CD4-positive, alpha-beta T cell treated with Interleukin-10 for 1 hour (primary cell): Measurements from ENCODE around the gene SPCS3.

Experiments
- DNase-seq: peaks from one replicate; pipeline ENCODE4 v3.0.0-alpha.2; 2020

The SPCS3 gene

GRCh38 chr4:176354884-176355283 is 35.1 kb downstream of the SPCS3 start:
- no peak for DNase-seq

GRCh38 chr4:176357359-176358082 is 37.8 kb downstream of the SPCS3 start:
- DNase-seq, result no peak

GRCh38 chr4:176358083-176358469 is 38.3 kb downstream of the SPCS3 start:
- DNase-seq, result no peak

- DNase-seq, result no peak
Measured at GRCh38 chr4:176359590-176359989, 39.8 kb downstream of the SPCS3 start.

GRCh38 chr4:176360446-176360845 is 40.7 kb downstream of the SPCS3 start:
- no peak for DNase-seq

GRCh38 chr4:176363072-176363471 is 43.3 kb downstream of the SPCS3 start:
- no peak for DNase-seq

GRCh38 chr4:176367771-176368465 is 48.2 kb downstream of the SPCS3 start:
- DNase-seq, result no peak

- DNase-seq, result no peak
Measured at GRCh38 chr4:176376032-176376614, 56.4 kb downstream of the SPCS3 start.

- no peak for DNase-seq
Measured at GRCh38 chr4:176377780-176378179, 58.0 kb downstream of the SPCS3 start.

GRCh38 chr4:176380352-176381157 is 60.8 kb downstream of the SPCS3 start:
- DNase-seq, result no peak
